Measurements from ENCODE around the gene PLCD4.

The PLCD4 gene

GRCh38 chr2:218671097-218671653, 63.5 kb downstream of the PLCD4 start:
- no peak for DNase-seq

- DNase-seq, result peak; percentile 77
Measured at GRCh38 chr2:218671654-218672566, 64.2 kb downstream of the PLCD4 start, which contains the start of the genes RNF25 and STK36. RNF25 (minus strand) TSS chr2:218672002; CDS start chr2:218671970, 32 bp downstream. STK36 (plus strand) TSS chr2:218672086; CDS start chr2:218672830, 744 bp downstream.

GRCh38 chr2:218679119-218679518, 71.4 kb downstream of the PLCD4 start:
- DNase-seq, result no peak

GRCh38 chr2:218680061-218680460, 72.4 kb downstream of the PLCD4 start:
- DNase-seq, result no peak

Data from effector CD4-positive, alpha-beta T cell (primary cell).